ENCODE results near the gene TM6SF1.

- TF ChIP-seq POLR2A (IDR thresholded peaks at IDR 0.05) (no peak), CTCF (IDR thresholded peaks at IDR 0.05 in 4 of 5, conservative IDR thresholded peaks at IDR 0.05 in 1 of 5) (no peak)
Observed at GRCh38 chr15:83064859-83065258, 42.6 kb upstream of the TM6SF1 start.

Measured in gastrocnemius medialis (tissue), 4 donors.